ENCODE results near the gene REST.
"Not testable (repeated sequence)": the region's sequence is repeated elsewhere in the genome, so short reads cannot be mapped to it uniquely, and the experiment has no call there.

The REST gene

GRCh38 chr4:56909086-56909894 lies 1.6 kb downstream of the REST start:
- peak overlapping the region; percentile 83 for H3K4me3 ChIP-seq (ENCODE audit: low read length)
- DNase-seq (ENCODE audit: low read depth): peak; percentile 58
- TF ChIP-seq, protein P1, sequence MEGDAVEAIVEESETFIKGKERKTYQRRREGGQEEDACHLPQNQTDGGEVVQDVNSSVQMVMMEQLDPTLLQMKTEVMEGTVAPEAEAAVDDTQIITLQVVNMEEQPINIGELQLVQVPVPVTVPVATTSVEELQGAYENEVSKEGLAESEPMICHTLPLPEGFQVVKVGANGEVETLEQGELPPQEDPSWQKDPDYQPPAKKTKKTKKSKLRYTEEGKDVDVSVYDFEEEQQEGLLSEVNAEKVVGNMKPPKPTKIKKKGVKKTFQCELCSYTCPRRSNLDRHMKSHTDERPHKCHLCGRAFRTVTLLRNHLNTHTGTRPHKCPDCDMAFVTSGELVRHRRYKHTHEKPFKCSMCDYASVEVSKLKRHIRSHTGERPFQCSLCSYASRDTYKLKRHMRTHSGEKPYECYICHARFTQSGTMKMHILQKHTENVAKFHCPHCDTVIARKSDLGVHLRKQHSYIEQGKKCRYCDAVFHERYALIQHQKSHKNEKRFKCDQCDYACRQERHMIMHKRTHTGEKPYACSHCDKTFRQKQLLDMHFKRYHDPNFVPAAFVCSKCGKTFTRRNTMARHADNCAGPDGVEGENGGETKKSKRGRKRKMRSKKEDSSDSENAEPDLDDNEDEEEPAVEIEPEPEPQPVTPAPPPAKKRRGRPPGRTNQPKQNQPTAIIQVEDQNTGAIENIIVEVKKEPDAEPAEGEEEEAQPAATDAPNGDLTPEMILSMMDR (IDR thresholded peaks at IDR 0.05; ENCODE audit: insufficient read depth, low read depth, low read length, missing control alignments): no peak

- peak overlapping the region; percentile 83 for H3K4me3 ChIP-seq (ENCODE audit: low read length)
- DNase-seq (ENCODE audit: low read depth): no peak
- TF ChIP-seq, protein P1 (IDR thresholded peaks at IDR 0.05; ENCODE audit: insufficient read depth, low read depth, low read length, missing control alignments): no peak
These were observed 2.7 kb downstream of the REST start for GRCh38 chr4:56910172-56910967.

DNA sequence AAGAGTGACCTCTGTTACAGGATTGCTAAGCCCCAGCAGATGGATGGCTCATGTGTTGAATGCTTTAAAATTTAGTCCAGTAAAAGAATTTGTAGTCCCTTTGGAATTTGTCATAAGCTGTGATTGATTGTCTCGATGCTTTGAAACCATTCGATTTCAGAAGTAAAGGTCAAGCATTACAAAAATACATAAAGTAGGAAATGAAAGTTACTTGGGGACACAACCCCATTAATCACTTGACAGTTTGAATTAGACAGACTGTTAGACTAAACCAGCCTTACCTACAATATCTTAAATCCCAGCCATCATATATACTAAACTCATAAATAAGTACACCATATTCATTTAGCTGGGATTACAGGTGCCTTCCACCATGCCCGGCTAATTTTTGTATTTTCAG lies 6.6 kb downstream of the REST start:
- DNase-seq (ENCODE audit: low read depth): no peak
- no peak overlapping the region for H3K4me3 ChIP-seq (ENCODE audit: low read length)
- TF ChIP-seq, protein P1 (IDR thresholded peaks at IDR 0.05; ENCODE audit: insufficient read depth, low read depth, low read length, missing control alignments): no peak

DNA sequence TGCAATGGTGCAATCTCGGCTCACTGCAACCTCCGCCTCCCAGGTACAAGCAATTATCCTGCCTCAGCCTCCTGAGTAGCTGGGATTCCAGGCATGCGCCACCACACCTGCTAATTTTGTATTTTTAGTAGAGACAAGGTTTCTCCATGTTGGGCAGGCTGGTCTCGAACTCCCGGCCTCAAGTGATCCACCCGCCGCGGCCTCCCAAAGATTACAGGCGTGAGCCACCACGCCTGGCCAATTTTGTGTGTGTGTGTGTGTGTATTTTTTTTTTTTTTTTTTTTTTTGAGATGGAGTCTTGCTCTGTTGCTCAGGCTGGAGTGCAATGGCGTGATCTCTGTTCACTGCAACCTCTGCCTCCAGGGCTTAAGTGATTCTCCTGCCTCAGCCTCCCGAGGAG lies 7.3 kb downstream of the REST start:
- H3K4me3 ChIP-seq (ENCODE audit: low read length); DNase-seq (ENCODE audit: low read depth): not testable (repeated sequence)

DNA sequence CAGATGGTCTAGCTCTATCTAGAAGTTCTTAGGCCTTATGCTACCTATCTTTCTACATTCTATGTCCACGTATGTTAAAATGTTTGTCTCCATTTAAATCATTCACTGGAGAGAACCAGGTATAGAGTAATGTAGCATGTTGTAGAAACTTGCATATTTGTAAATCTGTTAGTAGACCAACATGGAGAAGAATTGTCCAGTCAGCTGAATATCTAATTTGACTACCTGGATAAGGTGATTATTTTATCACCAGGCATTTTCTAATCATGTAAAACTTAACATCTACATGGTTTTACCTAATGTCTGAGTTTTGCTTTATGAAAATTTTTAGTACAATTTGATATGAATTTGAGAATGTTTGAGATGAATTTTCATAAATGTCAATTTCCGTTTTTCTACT lies 19.5 kb downstream of the REST start:
- no peak for DNase-seq (ENCODE audit: low read depth)
- TF ChIP-seq, protein P1 (IDR thresholded peaks at IDR 0.05; ENCODE audit: insufficient read depth, low read depth, low read length, missing control alignments): no peak
- H3K4me3 ChIP-seq (ENCODE audit: low read length): no peak overlapping the region

DNA sequence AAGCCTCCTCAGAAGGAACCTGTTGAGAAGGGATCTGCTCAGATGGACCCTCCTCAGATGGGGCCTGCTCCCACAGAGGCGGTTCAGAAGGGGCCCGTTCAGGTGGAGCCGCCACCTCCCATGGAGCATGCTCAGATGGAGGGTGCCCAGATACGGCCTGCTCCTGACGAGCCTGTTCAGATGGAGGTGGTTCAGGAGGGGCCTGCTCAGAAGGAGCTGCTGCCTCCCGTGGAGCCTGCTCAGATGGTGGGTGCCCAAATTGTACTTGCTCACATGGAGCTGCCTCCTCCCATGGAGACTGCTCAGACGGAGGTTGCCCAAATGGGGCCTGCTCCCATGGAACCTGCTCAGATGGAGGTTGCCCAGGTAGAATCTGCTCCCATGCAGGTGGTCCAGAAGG lies 22.9 kb downstream of the REST start:
- TF ChIP-seq, protein P1 (IDR thresholded peaks at IDR 0.05; ENCODE audit: insufficient read depth, low read depth, low read length, missing control alignments): no peak
- DNase-seq (ENCODE audit: low read depth): no peak
- H3K4me3 ChIP-seq (ENCODE audit: low read length): no peak overlapping the region

DNA sequence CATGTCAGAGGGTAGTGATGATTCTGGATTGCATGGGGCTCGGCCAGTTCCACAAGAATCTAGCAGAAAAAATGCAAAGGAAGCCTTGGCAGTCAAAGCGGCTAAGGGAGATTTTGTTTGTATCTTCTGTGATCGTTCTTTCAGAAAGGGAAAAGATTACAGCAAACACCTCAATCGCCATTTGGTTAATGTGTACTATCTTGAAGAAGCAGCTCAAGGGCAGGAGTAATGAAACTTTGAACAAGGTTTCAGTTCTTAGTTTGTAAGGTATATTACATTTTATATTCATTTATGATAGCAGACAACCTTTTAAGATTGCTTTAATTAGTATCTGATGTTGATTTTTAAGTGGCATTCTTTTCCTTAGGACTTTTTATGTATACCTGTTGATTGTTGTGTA lies 24.2 kb downstream of the REST start:
- no peak overlapping the region for H3K4me3 ChIP-seq (ENCODE audit: low read length)
- no peak for DNase-seq (ENCODE audit: low read depth)
- TF ChIP-seq, protein P1 (IDR thresholded peaks at IDR 0.05; ENCODE audit: insufficient read depth, low read depth, low read length, missing control alignments): no peak

Measured in epithelial cell of esophagus (primary cell).